ENCODE measurements around the gene PTPRD. TPM values are rescaled to one million over a fixed set of nuclear protein-coding genes. Genes with fewer than 3 reads are reported as not detected.
A peak's percentile ranks its signal among the peaks of the same experiment; 100 is the strongest.

Gene PTPRD
- total and polyA plus RNA-seq, 2 experiments from 2014 or later: 11.5 to 58.0 TPM

DNA sequence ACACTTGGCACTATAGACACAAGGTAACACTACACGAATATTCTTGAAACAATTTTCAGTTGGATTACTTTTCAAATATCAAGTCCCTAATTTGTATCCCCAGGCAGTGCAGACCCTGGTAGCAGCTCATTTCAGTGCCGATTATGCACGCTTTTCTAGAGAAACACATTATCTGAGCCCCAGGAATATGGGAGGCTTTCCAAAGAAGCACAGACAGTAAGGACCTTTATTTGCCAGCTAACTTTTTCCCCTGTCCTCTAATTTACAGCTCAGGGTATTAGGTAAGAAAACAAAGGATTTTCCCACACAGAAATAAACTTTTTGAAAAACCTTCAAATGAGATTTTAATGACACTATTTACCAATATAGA is 1961.0 kb downstream of the PTPRD start (continued):
- TF ChIP-seq ETS1 (IDR thresholded peaks at IDR 0.05) (no peak), ZNF114 (CRISPR knock-in tag; IDR thresholded peaks at IDR 0.05) (no peak)

DNA sequence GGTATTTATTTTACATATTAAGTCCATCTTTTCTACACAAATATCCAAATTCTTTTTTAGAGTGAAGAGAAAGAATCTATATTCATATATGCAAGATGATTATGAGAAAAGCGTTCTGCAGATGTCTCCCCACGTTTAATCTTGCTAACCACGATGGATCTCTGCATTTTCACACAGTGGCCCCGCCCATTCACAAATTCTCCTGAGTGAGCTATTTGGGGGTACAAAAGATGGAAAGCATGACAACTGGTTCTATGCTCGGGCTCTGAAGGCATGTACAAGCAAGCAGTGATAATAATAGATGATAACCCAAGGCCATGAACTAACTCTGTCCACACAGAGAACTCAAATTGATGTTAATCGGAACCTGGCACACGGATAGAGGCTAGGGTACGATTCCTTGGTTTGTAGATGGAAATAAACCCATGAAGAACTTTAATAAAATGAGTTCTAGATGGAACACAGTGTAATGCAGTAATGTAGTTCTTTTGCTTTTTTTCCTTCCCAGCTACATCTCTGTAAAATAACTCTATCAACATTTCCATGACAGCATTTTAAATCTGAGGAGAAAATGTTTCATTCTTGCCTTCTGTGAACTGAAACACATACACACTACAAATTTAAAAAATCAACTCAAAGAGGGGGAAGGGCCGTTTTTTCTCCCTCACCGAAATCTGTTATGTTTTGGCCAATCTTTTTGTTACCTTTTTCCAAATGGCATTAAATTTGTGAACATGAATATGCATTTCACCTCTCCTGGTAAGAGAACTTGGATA is 1961.5 kb downstream of the PTPRD start:
- no peaks in the 10 kb centered on the region for H3K27me3 Mint-ChIP-seq (ENCODE audit: insufficient read depth, low read depth, poor library complexity)
- peaks cover 35% of the 10 kb centered on the region for H3K4me1 Mint-ChIP-seq
- no peak overlapping the region for H3K4me3 ChIP-seq
- H3K36me3 Mint-ChIP-seq (ENCODE audit: low read depth): no peaks in the 10 kb centered on the region
- H3K27ac Mint-ChIP-seq: no peak overlapping the region
- H3K79me2 ChIP-seq (replicated peaks; ENCODE audit: insufficient read depth): no peaks in the 10 kb centered on the region; the same call in none of the 2 replicates
- no peak for TF ChIP-seq ZNF114 (CRISPR knock-in tag; IDR thresholded peaks at IDR 0.05)
- TF ChIP-seq EZH2 (IDR thresholded peaks at IDR 0.05; ENCODE audit: low read depth, unreplicated experiment): no peak
- TF ChIP-seq ZNF331 (CRISPR knock-in tag; IDR thresholded peaks at IDR 0.05; ENCODE audit: low read depth): no peak
- TF ChIP-seq ETS1 (IDR thresholded peaks at IDR 0.05): no peak
- TF ChIP-seq, protein P1, sequence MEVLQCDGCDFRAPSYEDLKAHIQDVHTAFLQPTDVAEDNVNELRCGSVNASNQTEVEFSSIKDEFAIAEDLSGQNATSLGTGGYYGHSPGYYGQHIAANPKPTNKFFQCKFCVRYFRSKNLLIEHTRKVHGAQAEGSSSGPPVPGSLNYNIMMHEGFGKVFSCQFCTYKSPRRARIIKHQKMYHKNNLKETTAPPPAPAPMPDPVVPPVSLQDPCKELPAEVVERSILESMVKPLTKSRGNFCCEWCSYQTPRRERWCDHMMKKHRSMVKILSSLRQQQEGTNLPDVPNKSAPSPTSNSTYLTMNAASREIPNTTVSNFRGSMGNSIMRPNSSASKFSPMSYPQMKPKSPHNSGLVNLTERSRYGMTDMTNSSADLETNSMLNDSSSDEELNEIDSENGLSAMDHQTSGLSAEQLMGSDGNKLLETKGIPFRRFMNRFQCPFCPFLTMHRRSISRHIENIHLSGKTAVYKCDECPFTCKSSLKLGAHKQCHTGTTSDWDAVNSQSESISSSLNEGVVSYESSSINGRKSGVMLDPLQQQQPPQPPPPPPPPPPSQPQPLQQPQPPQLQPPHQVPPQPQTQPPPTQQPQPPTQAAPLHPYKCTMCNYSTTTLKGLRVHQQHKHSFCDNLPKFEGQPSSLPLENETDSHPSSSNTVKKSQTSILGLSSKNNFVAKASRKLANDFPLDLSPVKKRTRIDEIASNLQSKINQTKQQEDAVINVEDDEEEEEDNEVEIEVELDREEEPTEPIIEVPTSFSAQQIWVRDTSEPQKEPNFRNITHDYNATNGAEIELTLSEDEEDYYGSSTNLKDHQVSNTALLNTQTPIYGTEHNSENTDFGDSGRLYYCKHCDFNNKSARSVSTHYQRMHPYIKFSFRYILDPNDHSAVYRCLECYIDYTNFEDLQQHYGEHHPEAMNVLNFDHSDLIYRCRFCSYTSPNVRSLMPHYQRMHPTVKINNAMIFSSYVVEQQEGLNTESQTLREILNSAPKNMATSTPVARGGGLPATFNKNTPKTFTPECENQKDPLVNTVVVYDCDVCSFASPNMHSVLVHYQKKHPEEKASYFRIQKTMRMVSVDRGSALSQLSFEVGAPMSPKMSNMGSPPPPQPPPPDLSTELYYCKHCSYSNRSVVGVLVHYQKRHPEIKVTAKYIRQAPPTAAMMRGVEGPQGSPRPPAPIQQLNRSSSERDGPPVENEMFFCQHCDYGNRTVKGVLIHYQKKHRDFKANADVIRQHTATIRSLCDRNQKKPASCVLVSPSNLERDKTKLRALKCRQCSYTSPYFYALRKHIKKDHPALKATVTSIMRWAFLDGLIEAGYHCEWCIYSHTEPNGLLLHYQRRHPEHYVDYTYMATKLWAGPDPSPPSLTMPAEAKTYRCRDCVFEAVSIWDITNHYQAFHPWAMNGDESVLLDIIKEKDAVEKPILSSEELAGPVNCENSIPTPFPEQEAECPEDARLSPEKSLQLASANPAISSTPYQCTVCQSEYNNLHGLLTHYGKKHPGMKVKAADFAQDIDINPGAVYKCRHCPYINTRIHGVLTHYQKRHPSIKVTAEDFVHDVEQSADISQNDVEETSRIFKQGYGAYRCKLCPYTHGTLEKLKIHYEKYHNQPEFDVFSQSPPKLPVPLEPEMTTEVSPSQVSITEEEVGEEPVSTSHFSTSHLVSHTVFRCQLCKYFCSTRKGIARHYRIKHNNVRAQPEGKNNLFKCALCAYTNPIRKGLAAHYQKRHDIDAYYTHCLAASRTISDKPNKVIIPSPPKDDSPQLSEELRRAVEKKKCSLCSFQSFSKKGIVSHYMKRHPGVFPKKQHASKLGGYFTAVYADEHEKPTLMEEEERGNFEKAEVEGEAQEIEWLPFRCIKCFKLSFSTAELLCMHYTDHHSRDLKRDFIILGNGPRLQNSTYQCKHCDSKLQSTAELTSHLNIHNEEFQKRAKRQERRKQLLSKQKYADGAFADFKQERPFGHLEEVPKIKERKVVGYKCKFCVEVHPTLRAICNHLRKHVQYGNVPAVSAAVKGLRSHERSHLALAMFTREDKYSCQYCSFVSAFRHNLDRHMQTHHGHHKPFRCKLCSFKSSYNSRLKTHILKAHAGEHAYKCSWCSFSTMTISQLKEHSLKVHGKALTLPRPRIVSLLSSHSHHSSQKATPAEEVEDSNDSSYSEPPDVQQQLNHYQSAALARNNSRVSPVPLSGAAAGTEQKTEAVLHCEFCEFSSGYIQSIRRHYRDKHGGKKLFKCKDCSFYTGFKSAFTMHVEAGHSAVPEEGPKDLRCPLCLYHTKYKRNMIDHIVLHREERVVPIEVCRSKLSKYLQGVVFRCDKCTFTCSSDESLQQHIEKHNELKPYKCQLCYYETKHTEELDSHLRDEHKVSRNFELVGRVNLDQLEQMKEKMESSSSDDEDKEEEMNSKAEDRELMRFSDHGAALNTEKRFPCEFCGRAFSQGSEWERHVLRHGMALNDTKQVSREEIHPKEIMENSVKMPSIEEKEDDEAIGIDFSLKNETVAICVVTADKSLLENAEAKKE (CRISPR knock-in tag; IDR thresholded peaks at IDR 0.05): no peak
- DNase-seq (ENCODE audit: low spot score): no peak
- H3K4me3 Mint-ChIP-seq: no peak overlapping the region
- no peak overlapping the region for H2AFZ ChIP-seq
- no peaks in the 10 kb centered on the region for H3K9me3 Mint-ChIP-seq
- 0 out of 2 replicates have a peak overlapping the region, but pooled peaks have one; percentile 12 for H3K4me2 ChIP-seq
- peaks cover 17% of the 10 kb centered on the region; the same call in 1 of the 2 replicates for H3K4me1 ChIP-seq (ENCODE audit: insufficient read depth)
- no peak for ATAC-seq
- no peaks in the 10 kb centered on the region for H3K36me3 ChIP-seq (ENCODE audit: insufficient read depth)
- no peaks in the 10 kb centered on the region for H3K27me3 ChIP-seq (ENCODE audit: insufficient read depth)
- no peak overlapping the region for H3K27ac ChIP-seq (ENCODE audit: low read depth)
- no peaks in the 10 kb centered on the region for H3F3A ChIP-seq (replicated peaks; ENCODE audit: low read depth)
- H4K20me1 ChIP-seq (replicated peaks; ENCODE audit: insufficient read depth): no peaks in the 10 kb centered on the region
- no peaks in the 10 kb centered on the region for H3K9me2 ChIP-seq (ENCODE audit: insufficient read depth)
